GM12891 (cell line): ENCODE results near the gene PPP1R9B. TPM values are rescaled to one million over a fixed set of nuclear protein-coding genes. Genes with fewer than 3 reads are reported as not detected.

Experiments
- DNase-seq: peaks from one replicate; pipeline ENCODE4 v3.0.0; 2011; ENCODE audit warnings: low spot score; ENCODE audit not compliant: insufficient read length
- FAIRE-seq: peaks from 2 replicates; lab custom pipeline; 2011; peaks lifted over from hg19 to GRCh38; lab: Jason Lieb, UNC
- PAX5 ChIP-seq: IDR thresholded peaks from 2 replicates; pipeline ENCODE4 v1.6.1; 2011; ENCODE audit warnings: low read length, moderate library complexity, mild to moderate bottlenecking; ENCODE audit not compliant: insufficient read depth, severe bottlenecking
- POLR2A ChIP-seq: IDR thresholded peaks from 2 replicates; pipeline ENCODE4 v1.6.1; 2011; ENCODE audit warnings: low read depth, low read length, control low read depth
- POLR2AphosphoS5 ChIP-seq: IDR thresholded peaks from 2 replicates; pipeline ENCODE4 v1.6.1; 2011; ENCODE audit warnings: low read depth, low read length, control low read depth
- POU2F2 ChIP-seq: IDR thresholded peaks from 2 replicates; pipeline ENCODE4 v1.6.1; 2011; ENCODE audit warnings: low read depth, mild to moderate bottlenecking, control low read depth, low read length, moderate library complexity
- SPI1 ChIP-seq: IDR thresholded peaks from 2 replicates; pipeline ENCODE4 v1.6.1; 2011; ENCODE audit warnings: low read depth, low read length, control low read depth
- TAF1 ChIP-seq: IDR thresholded peaks from 2 replicates; pipeline ENCODE4 v1.6.1; 2011; ENCODE audit warnings: low read depth, low read length, control low read depth
- polyA plus RNA-seq: library from polyadenylated mRNA; unstranded; fragments of >200 nt; gene quantifications from one replicate; pipeline ENCODE4 v1.2.1, GENCODE V29; 2012; ENCODE audit warnings: low read depth, missing spikeins, inconsistent platforms; ENCODE audit not compliant: missing spikeins

The PPP1R9B gene, protein sequence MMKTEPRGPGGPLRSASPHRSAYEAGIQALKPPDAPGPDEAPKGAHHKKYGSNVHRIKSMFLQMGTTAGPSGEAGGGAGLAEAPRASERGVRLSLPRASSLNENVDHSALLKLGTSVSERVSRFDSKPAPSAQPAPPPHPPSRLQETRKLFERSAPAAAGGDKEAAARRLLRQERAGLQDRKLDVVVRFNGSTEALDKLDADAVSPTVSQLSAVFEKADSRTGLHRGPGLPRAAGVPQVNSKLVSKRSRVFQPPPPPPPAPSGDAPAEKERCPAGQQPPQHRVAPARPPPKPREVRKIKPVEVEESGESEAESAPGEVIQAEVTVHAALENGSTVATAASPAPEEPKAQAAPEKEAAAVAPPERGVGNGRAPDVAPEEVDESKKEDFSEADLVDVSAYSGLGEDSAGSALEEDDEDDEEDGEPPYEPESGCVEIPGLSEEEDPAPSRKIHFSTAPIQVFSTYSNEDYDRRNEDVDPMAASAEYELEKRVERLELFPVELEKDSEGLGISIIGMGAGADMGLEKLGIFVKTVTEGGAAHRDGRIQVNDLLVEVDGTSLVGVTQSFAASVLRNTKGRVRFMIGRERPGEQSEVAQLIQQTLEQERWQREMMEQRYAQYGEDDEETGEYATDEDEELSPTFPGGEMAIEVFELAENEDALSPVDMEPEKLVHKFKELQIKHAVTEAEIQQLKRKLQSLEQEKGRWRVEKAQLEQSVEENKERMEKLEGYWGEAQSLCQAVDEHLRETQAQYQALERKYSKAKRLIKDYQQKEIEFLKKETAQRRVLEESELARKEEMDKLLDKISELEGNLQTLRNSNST
- 52.5 TPM for polyA plus RNA-seq

DNA sequence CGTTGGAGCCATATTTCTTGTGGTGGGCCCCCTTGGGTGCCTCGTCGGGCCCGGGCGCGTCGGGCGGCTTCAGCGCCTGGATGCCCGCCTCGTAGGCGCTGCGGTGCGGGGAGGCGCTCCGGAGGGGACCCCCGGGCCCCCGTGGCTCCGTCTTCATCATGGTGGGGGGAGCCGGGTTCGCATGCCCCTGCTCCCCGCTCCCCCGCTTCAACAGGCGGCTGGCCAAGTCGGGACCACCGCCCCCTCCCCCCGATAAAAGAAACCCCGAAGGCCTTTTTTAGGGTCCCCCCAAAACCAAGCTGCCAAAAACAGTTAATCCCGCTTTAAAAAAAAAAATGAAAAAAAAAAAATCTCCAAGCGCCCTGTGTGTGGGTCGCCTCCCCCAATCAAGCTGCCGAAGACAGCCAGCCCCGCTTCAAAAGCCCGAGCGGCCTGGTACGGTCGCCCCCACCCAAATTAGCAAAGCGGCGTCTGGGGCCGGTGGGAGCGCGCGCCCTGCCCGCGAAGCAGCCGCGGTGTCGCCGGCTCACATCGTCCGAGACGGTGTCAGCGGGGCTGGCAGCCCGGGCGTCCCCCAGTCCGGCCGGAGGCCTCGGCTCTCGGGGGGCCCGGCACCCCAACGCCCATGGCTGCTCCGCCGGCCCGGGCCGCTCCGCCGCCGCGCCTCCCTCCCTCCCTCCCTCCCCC lies at the start of gene PPP1R9B:
Gene PPP1R9B, minus strand, starts transcription at position 324 of the 687 bp plus-strand sequence. Its CDS starts 164 bp downstream, at position 160.
- FAIRE-seq: no peak
- 0 out of 2 replicates have a peak, but pooled peaks have one; percentile 10 for TF ChIP-seq POU2F2
- no peak for TF ChIP-seq POLR2A
- no peak for DNase-seq

DNA sequence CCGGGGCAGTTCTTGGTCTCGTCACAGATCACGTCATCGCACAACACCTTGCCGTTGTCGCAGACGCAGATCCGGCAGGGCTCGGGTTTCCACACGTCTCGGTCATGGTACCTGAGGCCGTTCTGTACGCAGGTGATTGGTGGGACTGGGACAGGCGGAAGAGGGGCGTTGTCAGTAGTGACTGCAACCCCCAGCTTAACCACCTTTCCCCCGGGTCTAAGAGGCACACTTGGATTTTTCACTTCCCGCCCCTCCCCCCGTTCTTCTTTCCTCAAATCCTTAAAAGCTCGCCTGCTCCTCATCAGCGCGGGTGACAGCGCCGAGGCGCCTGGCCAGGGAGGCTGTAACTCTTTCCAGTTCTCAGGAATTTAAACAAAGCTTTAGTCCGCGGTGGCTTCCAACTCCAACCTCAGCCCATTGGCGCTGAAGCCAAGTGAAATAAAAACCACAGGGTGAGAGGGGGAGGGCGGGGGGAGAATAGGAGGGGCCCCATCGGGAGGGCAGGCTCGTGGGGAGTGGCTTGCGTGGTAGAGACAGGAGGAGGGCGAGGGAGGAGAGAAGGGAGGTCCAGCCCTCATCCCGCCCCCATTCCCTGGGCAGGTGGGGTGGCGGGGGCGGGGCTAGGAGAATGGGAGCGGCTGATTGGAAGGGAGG lies 49.5 kb upstream of the PPP1R9B start:
- no peak for TF ChIP-seq POU2F2
- no peak for TF ChIP-seq POLR2A
- TF ChIP-seq SPI1: no peak
- peak; percentile 79 for DNase-seq
- peak; percentile 93 for FAIRE-seq

DNA sequence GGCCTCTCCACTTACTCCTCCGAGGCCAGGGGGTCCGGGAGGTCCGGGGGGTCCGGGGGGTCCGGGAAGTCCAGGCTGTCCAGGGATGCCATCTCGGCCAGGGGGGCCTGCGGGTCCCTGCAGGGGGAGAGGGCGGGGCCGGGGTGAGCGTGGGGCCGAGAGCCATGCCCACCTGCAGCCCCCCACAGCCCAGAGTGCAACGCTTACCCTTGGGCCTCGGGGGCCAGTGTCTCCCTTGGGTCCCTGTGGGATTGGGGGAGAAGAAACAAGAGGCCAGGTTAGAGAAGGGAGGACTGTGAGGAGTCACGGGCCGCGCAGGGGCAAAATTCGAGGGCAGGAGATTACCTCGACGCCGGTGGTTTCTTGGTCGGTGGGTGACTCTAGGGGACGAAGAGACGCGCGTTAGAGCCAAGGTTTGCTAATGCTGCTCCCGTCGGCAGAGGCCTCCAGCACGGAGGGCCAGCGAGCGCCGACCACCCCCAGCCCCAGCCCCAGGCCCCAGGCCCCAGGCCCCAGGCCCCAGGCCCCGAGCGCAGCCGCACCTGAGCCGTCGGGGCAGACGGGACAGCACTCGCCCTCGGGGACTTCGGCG lies 48.8 kb upstream of the PPP1R9B start:
- no peak for TF ChIP-seq SPI1
- no peak for TF ChIP-seq POLR2A
- no peak for TF ChIP-seq PAX5
- no peak for TF ChIP-seq POLR2AphosphoS5
- no peak for TF ChIP-seq TAF1
- no peak for TF ChIP-seq POU2F2
- FAIRE-seq: no peak
- DNase-seq: no peak

DNA sequence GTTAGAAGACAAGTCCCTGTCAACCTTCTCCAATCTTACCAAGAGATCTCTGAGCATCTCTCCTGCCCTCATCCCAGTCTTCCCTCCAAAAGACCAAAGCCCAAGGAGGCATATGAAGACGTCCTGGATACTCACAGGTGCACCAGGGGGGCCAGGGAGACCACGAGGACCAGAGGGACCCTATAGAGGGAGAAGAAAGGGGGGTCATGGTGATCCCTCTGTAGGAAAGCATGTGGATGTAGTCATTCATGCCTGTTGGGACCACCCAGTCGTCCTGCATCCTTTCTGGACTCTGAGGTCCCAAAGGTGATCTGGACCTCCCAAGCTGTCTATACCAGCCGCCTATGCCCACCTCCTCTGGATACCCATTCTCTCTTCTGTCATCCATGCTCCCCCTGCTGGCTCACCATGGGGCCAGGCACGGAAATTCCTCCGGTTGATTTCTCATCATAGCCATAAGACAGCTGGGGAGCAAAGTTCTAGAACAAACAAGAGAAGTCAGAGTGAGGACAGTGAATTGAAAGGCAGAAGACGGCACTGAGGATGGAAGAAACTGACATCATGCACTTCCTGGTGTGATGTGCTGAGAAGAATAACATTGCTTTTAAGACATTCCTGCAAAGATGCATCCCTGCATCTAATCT lies 47.7 kb upstream of the PPP1R9B start:
- FAIRE-seq (peak; percentile 89), DNase-seq (no peak)
- no peak for TF ChIP-seq POLR2AphosphoS5
- no peak for TF ChIP-seq PAX5
- no peak for TF ChIP-seq SPI1
- no peak for TF ChIP-seq TAF1
- TF ChIP-seq POLR2A: no peak
- no peak for TF ChIP-seq POU2F2

GRCh38 chr17:50196826-50197225 lies 46.3 kb upstream of the PPP1R9B start:
- FAIRE-seq (no peak), DNase-seq (no peak)
- TF ChIP-seq POU2F2 (no peak), POLR2A (no peak), PAX5 (no peak), POLR2AphosphoS5 (no peak), TAF1 (no peak), SPI1 (no peak)

DNA sequence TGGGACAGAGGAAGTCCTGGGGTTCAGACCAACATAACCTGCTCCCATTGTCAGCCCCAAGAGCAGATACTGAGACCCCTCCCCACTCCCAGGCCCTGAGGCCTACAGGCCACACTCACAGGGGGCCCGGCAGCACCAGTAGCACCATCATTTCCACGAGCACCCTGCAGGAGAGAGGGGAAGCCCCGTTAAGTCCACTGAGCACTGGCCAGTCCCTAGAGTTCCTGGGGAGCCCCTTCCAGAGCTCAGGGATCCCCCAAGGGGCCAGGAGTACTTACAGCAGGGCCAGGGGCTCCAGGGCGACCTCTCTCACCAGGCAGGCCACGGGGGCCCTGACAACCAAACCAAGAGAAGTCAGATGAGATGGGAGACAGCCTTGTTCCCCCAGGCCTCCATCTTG lies 45.6 kb upstream of the PPP1R9B start:
- TF ChIP-seq TAF1 (no peak), PAX5 (no peak), POLR2AphosphoS5 (no peak), SPI1 (no peak), POLR2A (no peak), POU2F2 (no peak)
- no peak for FAIRE-seq
- no peak for DNase-seq

- DNase-seq (no peak), FAIRE-seq (no peak)
- TF ChIP-seq POLR2A (no peak), PAX5 (no peak), POU2F2 (no peak), TAF1 (no peak), SPI1 (no peak), POLR2AphosphoS5 (no peak)
These were observed 44.7 kb upstream of the PPP1R9B start for GRCh38 chr17:50194934-50195865.
